HFFc6 (cell line): ENCODE measurements around the gene MRRF. TPM values are rescaled to one million over a fixed set of nuclear protein-coding genes. Genes with fewer than 3 reads are reported as not detected.

Source experiments
- DNase-seq: peaks from one replicate; pipeline ENCODE4 v3.0.0-alpha.2; 2018
- H3K27ac Mint-ChIP-seq: 2 replicates; pipeline ENCODE4 v1.8.0; 2020; ENCODE audit warnings: mild to moderate bottlenecking, mixed read lengths
- H3K27me3 Mint-ChIP-seq: 2 replicates; pipeline ENCODE4 v1.8.0; 2021; ENCODE audit warnings: mild to moderate bottlenecking, moderate library complexity, mixed read lengths; ENCODE audit not compliant: insufficient read depth
- H3K36me3 Mint-ChIP-seq: 2 replicates; pipeline ENCODE4 v1.8.0; 2021; ENCODE audit warnings: low read depth, mixed read lengths
- H3K4me1 Mint-ChIP-seq: 2 replicates; pipeline ENCODE4 v1.8.0; 2020; ENCODE audit warnings: low read depth, mixed read lengths
- H3K4me3 Mint-ChIP-seq: 2 replicates; pipeline ENCODE4 v1.8.0; 2020; ENCODE audit warnings: mild to moderate bottlenecking, moderate library complexity, mixed read lengths
- H3K9me3 Mint-ChIP-seq: 2 replicates; pipeline ENCODE4 v1.8.0; 2020; ENCODE audit warnings: mild to moderate bottlenecking, mixed read lengths
- total RNA-seq, 6 experiments: library from RNA; stranded (reverse); fragmentation: NEBNext Ultra II Directional; extraction: Animal tissue kit (Norgen Biotek cat#: 25700); gene quantifications; 2 replicates in 1 of 6; 3 replicates in 5 of 6; pipeline ENCODE4 v1.2.3, GENCODE V29; 2021
- TF ChIP-seq, protein P1 (sequence below): fragments of 200-600 bp; sonication (generic); IDR thresholded peaks from 2 replicates; pipeline ENCODE4 v1.5.0; 2021; ENCODE audit warnings: antibody characterized with exemption, mild to moderate bottlenecking

Gene MRRF
- total RNA-seq, 6 experiments from 2014 or later, result 27.1 to 32.2 (median 29.4) TPM

DNA sequence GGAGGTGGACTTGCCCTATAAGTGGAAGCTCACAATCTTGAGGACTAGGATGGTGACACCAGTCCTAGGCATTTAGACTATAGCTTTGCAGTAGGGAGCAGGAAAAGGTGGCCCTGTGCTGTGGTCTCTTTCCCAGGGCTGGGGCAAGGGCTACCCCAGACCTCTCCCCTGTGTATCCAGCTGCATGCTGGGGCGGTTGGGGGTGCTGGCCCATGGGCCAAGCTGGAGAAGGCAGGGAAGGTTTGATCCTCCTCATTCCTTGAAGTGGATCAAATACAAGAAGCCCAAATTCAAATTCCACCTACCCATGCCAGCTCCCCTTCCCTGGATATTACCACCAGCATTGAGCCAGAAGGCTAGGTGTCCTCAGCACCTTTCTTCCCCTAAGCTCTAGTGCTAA, 104.0 kb downstream of the MRRF start:
- no peak for DNase-seq
- Mint-ChIP-seq H3K27ac (no peak overlapping the region), H3K4me3 (no peak overlapping the region), H3K27me3 (peaks cover 1% of the 10 kb centered on the region; the same call in 1 of the 2 replicates), H3K4me1 (peaks cover 54% of the 10 kb centered on the region), H3K9me3 (no peaks in the 10 kb centered on the region), H3K36me3 (0 out of 2 replicates have a peak, but pooled peaks cover 3% of the 10 kb centered on the region)
- TF ChIP-seq, protein P1, sequence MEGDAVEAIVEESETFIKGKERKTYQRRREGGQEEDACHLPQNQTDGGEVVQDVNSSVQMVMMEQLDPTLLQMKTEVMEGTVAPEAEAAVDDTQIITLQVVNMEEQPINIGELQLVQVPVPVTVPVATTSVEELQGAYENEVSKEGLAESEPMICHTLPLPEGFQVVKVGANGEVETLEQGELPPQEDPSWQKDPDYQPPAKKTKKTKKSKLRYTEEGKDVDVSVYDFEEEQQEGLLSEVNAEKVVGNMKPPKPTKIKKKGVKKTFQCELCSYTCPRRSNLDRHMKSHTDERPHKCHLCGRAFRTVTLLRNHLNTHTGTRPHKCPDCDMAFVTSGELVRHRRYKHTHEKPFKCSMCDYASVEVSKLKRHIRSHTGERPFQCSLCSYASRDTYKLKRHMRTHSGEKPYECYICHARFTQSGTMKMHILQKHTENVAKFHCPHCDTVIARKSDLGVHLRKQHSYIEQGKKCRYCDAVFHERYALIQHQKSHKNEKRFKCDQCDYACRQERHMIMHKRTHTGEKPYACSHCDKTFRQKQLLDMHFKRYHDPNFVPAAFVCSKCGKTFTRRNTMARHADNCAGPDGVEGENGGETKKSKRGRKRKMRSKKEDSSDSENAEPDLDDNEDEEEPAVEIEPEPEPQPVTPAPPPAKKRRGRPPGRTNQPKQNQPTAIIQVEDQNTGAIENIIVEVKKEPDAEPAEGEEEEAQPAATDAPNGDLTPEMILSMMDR, result no peak

GRCh38 chr9:122370303-122370702, 105.6 kb downstream of the MRRF start:
- H3K9me3 Mint-ChIP-seq, result no peaks in the 10 kb centered on the region
- H3K27ac Mint-ChIP-seq, result peak overlapping the region; percentile 18; the same call in 1 of the 2 replicates
- H3K4me3 Mint-ChIP-seq, result peak overlapping the region; percentile 89
- H3K4me1 Mint-ChIP-seq, result peaks cover 54% of the 10 kb centered on the region
- no peak for DNase-seq
- TF ChIP-seq, protein P1, result no peak
- peaks cover 1% of the 10 kb centered on the region; the same call in 1 of the 2 replicates for H3K27me3 Mint-ChIP-seq
- 0 out of 2 replicates have a peak, but pooled peaks cover 3% of the 10 kb centered on the region for H3K36me3 Mint-ChIP-seq

DNA sequence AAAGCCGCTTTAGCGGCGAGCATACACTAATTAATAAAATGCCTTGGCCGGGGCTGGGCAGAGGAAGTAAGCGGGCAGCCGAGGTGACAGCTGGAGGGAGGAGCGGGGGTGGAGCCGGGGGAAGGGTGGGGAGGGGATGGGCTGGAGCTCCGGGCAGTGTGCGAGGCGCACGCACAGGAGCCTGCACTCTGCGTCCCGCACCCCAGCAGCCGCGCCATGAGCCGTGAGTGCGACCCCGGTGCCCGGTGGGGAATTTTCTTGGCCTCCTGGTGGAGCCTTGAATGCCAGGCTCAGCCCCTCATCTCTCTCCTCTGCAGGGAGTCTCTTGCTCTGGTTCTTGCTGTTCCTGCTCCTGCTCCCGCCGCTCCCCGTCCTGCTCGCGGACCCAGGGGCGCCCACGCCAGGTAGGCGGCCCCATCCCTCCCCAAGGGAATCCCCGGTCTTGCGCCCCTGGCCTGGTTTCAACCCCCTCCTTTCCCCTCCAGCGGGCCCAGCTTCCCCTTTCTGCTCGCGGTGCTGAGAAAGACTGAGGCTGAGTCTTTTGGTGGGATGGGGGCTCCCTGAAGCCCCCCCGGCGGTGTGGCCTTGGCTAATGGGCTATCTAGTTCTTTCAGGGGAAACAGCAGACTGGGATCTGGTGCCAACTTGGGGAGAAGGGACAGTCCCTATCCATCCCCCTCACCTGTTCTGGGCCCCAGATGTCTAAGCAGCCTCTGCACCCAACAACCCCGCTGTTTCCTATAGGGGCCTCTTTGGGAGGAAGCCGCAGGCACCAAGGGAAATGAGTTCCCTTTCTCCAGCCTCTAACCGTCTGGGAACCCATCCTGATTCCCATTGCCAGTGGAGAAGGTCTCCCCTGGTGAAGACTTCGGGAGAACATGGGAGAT, 106.4 kb downstream of the MRRF start, which contains the start of gene PTGS1:
PTGS1 (plus strand) TSS at position 156 of the 887 bp plus-strand sequence; CDS start at position 217, 61 bp downstream.
- 0 out of 2 replicates have a peak, but pooled peaks cover 3% of the 10 kb centered on the region for H3K36me3 Mint-ChIP-seq
- peak within 1 kb of the TSS; percentile 18; the same call in 1 of the 2 replicates for H3K27ac Mint-ChIP-seq
- no peak for DNase-seq
- H3K4me1 Mint-ChIP-seq, result peaks cover 59% of the 10 kb centered on the region
- peaks cover 1% of the 10 kb centered on the region; the same call in 1 of the 2 replicates for H3K27me3 Mint-ChIP-seq
- H3K4me3 Mint-ChIP-seq, result peak within 1 kb of the TSS; percentile 89
- TF ChIP-seq, protein P1, result no peak
- no peaks in the 10 kb centered on the region for H3K9me3 Mint-ChIP-seq

- H3K4me1 Mint-ChIP-seq, result peaks cover 59% of the 10 kb centered on the region
- no peaks in the 10 kb centered on the region for H3K9me3 Mint-ChIP-seq
- 0 out of 2 replicates have a peak, but pooled peaks cover 3% of the 10 kb centered on the region for H3K36me3 Mint-ChIP-seq
- peak overlapping the region; percentile 89 for H3K4me3 Mint-ChIP-seq
- H3K27me3 Mint-ChIP-seq, result peaks cover 1% of the 10 kb centered on the region; the same call in 1 of the 2 replicates
- no peak for DNase-seq
- TF ChIP-seq, protein P1, result no peak
- no peak overlapping the region; the same call in 1 of the 2 replicates for H3K27ac Mint-ChIP-seq
Observed at GRCh38 chr9:122371846-122372245, 107.2 kb downstream of the MRRF start.

- Mint-ChIP-seq H3K9me3 (no peaks in the 10 kb centered on the region), H3K4me1 (peaks cover 71% of the 10 kb centered on the region), H3K36me3 (peaks cover 7% of the 10 kb centered on the region; the same call in 1 of the 2 replicates), H3K27ac (no peak overlapping the region; the same call in 1 of the 2 replicates), H3K4me3 (no peak overlapping the region; the same call in 1 of the 2 replicates), H3K27me3 (peaks cover 2% of the 10 kb centered on the region; the same call in 1 of the 2 replicates)
- TF ChIP-seq, protein P1, result no peak
- no peak for DNase-seq
Observed at GRCh38 chr9:122372856-122373845, 108.5 kb downstream of the MRRF start.
